ENCODE data around the gene ITPKC. TPM values are rescaled to one million over a fixed set of nuclear protein-coding genes. Genes with fewer than 3 reads are reported as not detected.

The ITPKC gene
- polyA plus RNA-seq, 1 donor from 2014 or later: 16.8 TPM

DNA sequence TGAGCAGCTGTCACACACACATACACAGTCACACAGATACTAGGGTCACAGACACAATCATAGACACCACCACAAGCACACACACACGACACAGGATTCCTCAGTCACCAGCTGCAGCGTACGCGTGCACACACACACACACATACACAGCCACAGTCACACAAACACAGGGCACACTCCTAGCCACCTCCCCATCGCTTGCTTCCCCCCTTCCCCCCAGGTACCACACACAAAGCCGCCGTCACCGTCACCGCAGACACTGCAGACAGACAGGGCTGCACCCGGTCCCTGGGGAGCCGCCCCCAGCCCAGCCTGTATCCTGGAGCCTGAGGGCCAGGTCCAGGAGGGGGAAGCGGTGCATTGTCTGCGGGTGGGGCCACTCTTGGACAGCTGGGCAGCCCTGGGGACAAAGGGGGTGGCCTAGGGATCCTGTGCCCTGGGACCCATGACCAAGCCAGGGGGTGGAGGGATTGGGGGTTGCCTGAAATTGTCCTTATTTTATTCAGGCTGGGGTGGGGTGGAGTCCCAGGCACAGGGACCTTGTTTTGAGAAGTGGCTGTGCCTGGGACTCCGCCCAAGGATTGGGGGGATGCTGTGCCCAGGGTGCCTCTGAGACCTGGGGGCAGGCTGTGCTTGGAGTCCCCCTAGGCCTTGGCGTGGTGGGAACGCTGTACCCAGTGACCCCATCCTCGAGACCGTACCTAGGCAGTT lies 27.4 kb upstream of the ITPKC start:
- Histone ChIP-seq H2AFZ (ENCODE audit: low read depth, low read length) (peak overlapping the region; percentile 58), H3K27me3 (ENCODE audit: insufficient read depth, low read depth, low read length) (no peaks in the 10 kb centered on the region), H3K79me2 (replicated peaks; ENCODE audit: insufficient read depth, low read length) (peaks cover 21% of the 10 kb centered on the region), H4K20me1 (ENCODE audit: insufficient read depth) (no peaks in the 10 kb centered on the region), H3F3A (ENCODE audit: insufficient read depth, low read length, poor library complexity, severe bottlenecking) (no peaks in the 10 kb centered on the region), H3K9me3 (ENCODE audit: low read length) (no peaks in the 10 kb centered on the region), H3K9ac (ENCODE audit: low read length) (peak overlapping the region; percentile 87), H3K27ac (ENCODE audit: low read length) (peak overlapping the region; percentile 41), H3K36me3 (ENCODE audit: insufficient read depth, low read length) (no peaks in the 10 kb centered on the region), H3K4me3 (ENCODE audit: low read length) (peak overlapping the region; percentile 81), H3K4me2 (ENCODE audit: low read length) (peak overlapping the region; percentile 93), H3K9me2 (ENCODE audit: insufficient read depth, low read length) (no peaks in the 10 kb centered on the region)
- TF ChIP-seq POLR2AphosphoS5 (IDR thresholded peaks at IDR 0.05) (peak; percentile 44), MXI1 (conservative IDR thresholded peaks at IDR 0.05; ENCODE audit: poor library complexity, severe bottlenecking) (peak; percentile 42)
- TF ChIP-seq, protein P1, sequence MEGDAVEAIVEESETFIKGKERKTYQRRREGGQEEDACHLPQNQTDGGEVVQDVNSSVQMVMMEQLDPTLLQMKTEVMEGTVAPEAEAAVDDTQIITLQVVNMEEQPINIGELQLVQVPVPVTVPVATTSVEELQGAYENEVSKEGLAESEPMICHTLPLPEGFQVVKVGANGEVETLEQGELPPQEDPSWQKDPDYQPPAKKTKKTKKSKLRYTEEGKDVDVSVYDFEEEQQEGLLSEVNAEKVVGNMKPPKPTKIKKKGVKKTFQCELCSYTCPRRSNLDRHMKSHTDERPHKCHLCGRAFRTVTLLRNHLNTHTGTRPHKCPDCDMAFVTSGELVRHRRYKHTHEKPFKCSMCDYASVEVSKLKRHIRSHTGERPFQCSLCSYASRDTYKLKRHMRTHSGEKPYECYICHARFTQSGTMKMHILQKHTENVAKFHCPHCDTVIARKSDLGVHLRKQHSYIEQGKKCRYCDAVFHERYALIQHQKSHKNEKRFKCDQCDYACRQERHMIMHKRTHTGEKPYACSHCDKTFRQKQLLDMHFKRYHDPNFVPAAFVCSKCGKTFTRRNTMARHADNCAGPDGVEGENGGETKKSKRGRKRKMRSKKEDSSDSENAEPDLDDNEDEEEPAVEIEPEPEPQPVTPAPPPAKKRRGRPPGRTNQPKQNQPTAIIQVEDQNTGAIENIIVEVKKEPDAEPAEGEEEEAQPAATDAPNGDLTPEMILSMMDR (IDR thresholded peaks at IDR 0.05; ENCODE audit: poor library complexity, severe bottlenecking): no peak

DNA sequence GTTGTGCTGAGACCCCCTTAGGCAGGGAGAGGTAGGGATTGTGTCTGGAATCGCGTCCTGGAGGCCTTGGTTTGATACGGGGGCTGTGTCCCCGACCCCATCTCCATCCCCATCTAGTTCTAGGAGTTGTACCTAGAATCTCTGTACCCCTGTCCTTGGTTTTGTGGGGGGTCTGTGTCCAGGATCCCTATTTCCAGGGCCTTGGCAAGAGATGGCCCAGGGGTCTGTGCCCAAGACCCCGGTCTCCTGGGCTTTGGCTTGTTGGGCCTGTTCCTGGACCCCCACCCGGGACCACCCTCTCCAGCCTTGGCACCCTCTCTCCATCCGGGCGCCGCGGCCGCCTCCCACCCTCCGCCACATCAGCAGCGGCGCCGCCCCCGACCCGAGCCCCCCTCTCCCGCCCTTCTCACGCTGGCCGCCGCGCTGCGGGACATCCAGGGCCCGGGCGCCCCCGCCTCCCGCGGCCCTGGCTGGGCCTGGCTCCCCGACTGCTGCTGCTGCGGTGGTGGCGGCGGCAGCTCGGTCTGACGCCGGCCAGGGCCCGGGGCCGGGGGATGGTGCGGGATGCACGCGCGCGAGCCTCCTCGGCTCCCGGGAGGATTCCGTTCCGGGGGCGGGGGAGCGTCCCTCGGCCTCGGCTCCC lies 26.7 kb upstream of the ITPKC start, which contains the start of gene NUMBL:
Gene NUMBL, minus strand, starts transcription at position 602 of the 643 bp plus-strand sequence. Its CDS starts 168 bp downstream, at position 434.
- H3F3A ChIP-seq (ENCODE audit: insufficient read depth, low read length, poor library complexity, severe bottlenecking): no peaks in the 10 kb centered on the region
- H3K27ac ChIP-seq (ENCODE audit: low read length): peak within 1 kb of the TSS; percentile 41
- H3K9me2 ChIP-seq (ENCODE audit: insufficient read depth, low read length): no peaks in the 10 kb centered on the region
- H3K4me2 ChIP-seq (ENCODE audit: low read length): peak within 1 kb of the TSS; percentile 93
- H3K79me2 ChIP-seq (replicated peaks; ENCODE audit: insufficient read depth, low read length): peaks cover 21% of the 10 kb centered on the region
- no peaks in the 10 kb centered on the region for H3K27me3 ChIP-seq (ENCODE audit: insufficient read depth, low read depth, low read length)
- H3K9ac ChIP-seq (ENCODE audit: low read length): peak within 1 kb of the TSS; percentile 87
- H3K9me3 ChIP-seq (ENCODE audit: low read length): no peaks in the 10 kb centered on the region
- no peaks in the 10 kb centered on the region for H3K36me3 ChIP-seq (ENCODE audit: insufficient read depth, low read length)
- TF ChIP-seq EP300 (conservative IDR thresholded peaks at IDR 0.05; ENCODE audit: poor library complexity, severe bottlenecking): peak; percentile 45
- TF ChIP-seq, protein P2, sequence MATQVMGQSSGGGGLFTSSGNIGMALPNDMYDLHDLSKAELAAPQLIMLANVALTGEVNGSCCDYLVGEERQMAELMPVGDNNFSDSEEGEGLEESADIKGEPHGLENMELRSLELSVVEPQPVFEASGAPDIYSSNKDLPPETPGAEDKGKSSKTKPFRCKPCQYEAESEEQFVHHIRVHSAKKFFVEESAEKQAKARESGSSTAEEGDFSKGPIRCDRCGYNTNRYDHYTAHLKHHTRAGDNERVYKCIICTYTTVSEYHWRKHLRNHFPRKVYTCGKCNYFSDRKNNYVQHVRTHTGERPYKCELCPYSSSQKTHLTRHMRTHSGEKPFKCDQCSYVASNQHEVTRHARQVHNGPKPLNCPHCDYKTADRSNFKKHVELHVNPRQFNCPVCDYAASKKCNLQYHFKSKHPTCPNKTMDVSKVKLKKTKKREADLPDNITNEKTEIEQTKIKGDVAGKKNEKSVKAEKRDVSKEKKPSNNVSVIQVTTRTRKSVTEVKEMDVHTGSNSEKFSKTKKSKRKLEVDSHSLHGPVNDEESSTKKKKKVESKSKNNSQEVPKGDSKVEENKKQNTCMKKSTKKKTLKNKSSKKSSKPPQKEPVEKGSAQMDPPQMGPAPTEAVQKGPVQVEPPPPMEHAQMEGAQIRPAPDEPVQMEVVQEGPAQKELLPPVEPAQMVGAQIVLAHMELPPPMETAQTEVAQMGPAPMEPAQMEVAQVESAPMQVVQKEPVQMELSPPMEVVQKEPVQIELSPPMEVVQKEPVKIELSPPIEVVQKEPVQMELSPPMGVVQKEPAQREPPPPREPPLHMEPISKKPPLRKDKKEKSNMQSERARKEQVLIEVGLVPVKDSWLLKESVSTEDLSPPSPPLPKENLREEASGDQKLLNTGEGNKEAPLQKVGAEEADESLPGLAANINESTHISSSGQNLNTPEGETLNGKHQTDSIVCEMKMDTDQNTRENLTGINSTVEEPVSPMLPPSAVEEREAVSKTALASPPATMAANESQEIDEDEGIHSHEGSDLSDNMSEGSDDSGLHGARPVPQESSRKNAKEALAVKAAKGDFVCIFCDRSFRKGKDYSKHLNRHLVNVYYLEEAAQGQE (IDR thresholded peaks at IDR 0.05; ENCODE audit: borderline replicate concordance): no peak
- TF ChIP-seq POLR2AphosphoS5 (IDR thresholded peaks at IDR 0.05): peak; percentile 68
- no peak for TF ChIP-seq RAD21 (conservative IDR thresholded peaks at IDR 0.05)
- TF ChIP-seq SMC3 (conservative IDR thresholded peaks at IDR 0.05; ENCODE audit: poor library complexity): no peak
- TF ChIP-seq TAF1 (IDR thresholded peaks at IDR 0.05; ENCODE audit: low read depth): no peak
- TF ChIP-seq MXI1 (conservative IDR thresholded peaks at IDR 0.05; ENCODE audit: poor library complexity, severe bottlenecking): peak; percentile 61
- TF ChIP-seq EZH2 (IDR thresholded peaks at IDR 0.05; ENCODE audit: borderline replicate concordance, insufficient read depth, low read length, poor library complexity, severe bottlenecking): no peak
- H4K20me1 ChIP-seq (ENCODE audit: insufficient read depth): no peaks in the 10 kb centered on the region
- H3K4me3 ChIP-seq (ENCODE audit: low read length): peak within 1 kb of the TSS; percentile 81
- peak within 1 kb of the TSS; percentile 58 for H2AFZ ChIP-seq (ENCODE audit: low read depth, low read length)

Measured in neural cell (in vitro differentiated cells).